ENCODE results near the gene C6orf52.
"Not testable (repeated sequence)": the region's sequence is repeated elsewhere in the genome, so short reads cannot be mapped to it uniquely, and the experiment has no call there.

Gene C6orf52

DNA sequence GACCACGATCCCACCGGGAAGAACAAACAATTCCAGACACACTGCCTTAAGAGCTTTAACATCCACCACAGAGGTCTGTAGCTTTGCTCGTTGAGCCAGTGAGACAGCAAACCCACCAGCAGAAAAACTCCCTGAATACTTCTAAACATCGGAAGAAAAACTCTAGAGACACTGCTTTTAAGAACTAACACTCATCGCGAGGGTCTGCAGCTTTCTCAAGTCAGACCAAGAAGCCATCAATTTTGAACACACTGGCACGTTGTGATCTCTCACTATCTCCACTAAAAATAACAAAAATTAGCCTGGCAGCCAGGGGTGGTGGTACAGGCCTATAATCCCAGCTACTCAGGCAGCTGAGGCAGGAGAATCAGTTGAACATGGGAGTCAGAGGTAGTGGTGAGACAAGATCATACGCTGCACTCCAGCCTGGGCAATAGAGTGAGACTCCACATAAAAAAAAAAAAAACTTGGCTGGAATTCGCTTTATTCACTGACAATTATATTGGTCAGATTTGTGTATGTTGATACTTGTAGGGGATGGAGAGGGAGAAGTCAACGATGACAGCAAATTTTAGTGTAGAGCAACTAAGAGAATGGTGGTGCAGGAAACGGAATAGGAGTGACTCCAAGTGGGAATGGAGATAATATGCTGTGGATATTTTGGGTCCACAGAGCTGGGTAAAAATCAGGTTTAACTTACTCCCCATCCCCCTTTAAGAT lies 27.6 kb upstream of the C6orf52 start:
- TF ChIP-seq, protein P1, sequence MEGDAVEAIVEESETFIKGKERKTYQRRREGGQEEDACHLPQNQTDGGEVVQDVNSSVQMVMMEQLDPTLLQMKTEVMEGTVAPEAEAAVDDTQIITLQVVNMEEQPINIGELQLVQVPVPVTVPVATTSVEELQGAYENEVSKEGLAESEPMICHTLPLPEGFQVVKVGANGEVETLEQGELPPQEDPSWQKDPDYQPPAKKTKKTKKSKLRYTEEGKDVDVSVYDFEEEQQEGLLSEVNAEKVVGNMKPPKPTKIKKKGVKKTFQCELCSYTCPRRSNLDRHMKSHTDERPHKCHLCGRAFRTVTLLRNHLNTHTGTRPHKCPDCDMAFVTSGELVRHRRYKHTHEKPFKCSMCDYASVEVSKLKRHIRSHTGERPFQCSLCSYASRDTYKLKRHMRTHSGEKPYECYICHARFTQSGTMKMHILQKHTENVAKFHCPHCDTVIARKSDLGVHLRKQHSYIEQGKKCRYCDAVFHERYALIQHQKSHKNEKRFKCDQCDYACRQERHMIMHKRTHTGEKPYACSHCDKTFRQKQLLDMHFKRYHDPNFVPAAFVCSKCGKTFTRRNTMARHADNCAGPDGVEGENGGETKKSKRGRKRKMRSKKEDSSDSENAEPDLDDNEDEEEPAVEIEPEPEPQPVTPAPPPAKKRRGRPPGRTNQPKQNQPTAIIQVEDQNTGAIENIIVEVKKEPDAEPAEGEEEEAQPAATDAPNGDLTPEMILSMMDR (IDR thresholded peaks at IDR 0.05; ENCODE audit: insufficient read depth, low read depth, low read length, missing control alignments), result no peak
- H3K4me3 ChIP-seq (ENCODE audit: low read depth, low read length), result peak overlapping the region; percentile 65
- no peak for DNase-seq (ENCODE audit: low read depth)

DNA sequence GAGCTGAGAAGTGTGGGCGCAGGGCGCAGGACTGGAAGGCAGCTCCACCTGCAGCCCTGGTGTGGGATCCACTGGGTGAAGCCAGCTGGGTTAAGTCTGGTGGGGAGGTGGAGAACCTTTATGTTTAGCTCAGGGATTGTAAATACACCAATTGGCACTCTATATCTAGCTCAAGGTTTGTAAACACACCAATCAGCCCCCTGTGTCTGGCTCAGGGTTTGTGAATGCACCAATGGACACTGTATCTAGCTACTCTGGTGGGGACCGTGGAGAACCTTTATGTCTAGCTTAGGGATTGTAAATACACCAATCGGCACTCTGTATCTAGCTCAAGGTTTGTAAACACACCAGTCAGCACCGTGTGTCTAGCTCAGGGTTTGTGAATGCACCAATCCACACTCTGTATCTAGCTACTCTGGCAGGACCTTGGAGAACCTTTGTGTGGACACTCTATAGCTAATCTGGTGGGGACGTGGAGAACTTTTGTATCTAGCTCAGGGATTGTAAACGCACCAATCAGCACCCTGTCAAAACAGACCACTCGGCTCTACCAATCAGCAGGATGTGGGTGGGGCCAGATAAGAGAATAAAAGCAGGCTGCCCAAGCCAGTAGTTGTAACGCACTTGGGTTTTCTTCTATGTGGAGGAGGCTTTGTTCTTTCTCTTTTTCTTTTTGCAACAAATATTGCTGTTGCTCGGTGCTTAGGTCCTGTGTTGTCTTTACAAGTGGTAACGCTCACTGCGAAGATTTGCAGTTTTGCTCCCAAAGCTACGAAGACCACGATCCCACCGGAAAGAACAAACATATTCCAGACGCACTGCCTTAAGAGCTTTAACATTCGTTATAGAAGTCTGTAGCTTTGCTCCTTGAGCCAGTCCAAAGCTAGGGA lies 26.8 kb upstream of the C6orf52 start:
- H3K4me3 ChIP-seq (ENCODE audit: low read depth, low read length); DNase-seq (ENCODE audit: low read depth): not testable (repeated sequence)

DNA sequence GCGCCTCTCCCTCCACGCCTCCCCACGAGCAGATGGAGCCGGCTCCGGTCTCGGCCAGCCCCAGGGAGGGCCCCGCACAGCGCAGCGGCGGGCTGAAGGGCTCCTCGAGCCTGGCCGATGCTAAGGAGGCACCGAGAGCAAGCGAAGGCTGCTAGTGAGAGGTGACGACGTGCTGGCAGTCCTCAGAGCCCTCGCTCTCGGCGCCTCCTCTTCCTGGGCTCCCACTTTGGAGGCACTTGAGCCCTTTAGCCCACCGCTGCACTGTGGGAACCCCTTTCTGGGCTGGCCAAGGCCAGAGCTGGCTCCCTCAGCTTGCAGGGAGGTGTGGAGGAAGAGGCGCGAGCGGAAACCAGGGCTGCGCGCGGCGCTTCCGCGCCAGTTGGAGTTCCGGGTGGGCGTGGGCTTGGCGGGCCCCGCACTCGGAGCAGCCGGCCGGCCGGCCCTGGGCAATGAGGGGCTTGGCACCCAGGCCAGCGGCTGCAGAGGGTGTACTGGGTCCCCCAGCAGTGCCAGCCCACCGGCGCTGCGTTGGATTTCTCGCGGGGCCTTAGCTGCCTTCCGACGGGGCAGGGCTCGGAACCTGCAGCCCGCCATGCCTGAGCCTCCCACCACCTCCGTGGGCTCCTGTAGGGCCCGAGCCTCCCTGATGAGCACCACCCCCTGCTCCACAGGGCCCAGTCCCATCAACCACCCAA lies 26.0 kb upstream of the C6orf52 start:
- TF ChIP-seq, protein P1 (IDR thresholded peaks at IDR 0.05; ENCODE audit: insufficient read depth, low read depth, low read length, missing control alignments), result no peak
- DNase-seq (ENCODE audit: low read depth), result no peak
- H3K4me3 ChIP-seq (ENCODE audit: low read depth, low read length), result no peak overlapping the region

DNA sequence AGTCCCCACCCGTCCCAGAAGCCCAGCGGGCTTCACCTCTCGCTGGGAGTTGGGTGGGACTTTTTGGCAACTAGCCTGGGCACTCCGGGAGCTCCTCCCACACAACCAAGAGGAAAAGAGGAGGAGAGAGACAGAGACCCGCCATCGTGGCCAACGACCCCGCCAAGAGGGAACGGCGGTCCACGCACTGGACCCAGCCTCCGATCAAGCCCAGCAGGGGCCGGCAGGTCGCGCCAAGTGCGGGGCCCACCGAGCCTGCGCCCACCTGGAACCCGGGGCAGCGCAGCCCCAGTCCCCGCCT lies 25.5 kb upstream of the C6orf52 start:
- no peak for DNase-seq (ENCODE audit: low read depth)
- no peak overlapping the region for H3K4me3 ChIP-seq (ENCODE audit: low read depth, low read length)
- TF ChIP-seq, protein P1 (IDR thresholded peaks at IDR 0.05; ENCODE audit: insufficient read depth, low read depth, low read length, missing control alignments), result no peak

DNA sequence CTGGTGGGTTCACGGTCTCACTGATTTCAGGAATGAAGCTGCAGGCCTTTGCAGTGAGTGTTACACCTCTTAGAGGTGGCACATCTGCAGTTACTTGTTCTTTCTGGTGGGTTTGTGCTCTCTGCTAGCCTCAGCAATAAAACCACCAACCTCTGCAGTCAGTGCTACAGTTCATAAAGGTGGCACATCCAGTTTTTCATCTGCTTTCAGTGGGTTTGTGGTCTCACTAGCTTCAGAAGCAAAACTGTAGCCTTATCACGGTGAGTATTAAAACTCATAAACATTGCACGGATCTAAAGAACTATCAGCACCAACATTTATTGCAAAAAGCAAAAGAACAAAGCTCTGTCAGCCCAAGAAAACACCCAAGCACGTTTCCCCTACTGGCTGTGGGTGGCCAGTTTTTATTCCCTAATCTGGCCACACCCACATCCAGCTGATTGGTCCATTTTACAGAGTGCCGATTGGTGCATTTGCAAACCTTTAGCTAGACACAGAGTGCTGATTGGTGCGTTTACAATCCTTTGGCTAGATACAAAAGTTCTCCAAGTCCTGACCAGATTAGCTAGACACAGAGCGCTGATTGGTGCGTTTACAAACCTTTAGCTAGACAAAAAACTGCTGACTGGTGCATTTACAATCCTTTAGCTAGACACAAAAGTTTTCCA lies 25.0 kb upstream of the C6orf52 start:
- H3K4me3 ChIP-seq (ENCODE audit: low read depth, low read length), result no peak overlapping the region
- TF ChIP-seq, protein P1 (IDR thresholded peaks at IDR 0.05; ENCODE audit: insufficient read depth, low read depth, low read length, missing control alignments), result no peak
- no peak for DNase-seq (ENCODE audit: low read depth)

DNA sequence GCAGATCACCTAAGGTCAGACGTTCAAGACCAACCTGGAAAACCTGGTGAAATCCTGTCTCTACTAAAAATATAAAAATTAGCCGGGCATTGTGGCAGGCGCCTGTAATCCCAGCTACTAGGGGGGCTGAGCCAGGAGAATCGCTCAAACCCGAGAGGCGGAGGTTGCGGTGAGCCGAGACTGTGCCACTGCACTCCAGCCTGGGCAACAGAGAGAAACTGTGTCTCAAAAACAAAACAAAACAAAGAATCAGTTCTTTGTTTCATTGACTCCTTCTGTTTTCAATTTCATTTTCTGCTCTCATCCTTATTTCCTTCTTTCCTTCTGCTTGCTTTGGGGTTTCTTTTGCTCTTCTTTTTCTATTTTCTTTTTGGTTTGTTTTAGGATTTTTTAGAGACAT lies 19.5 kb upstream of the C6orf52 start:
- TF ChIP-seq, protein P1 (IDR thresholded peaks at IDR 0.05; ENCODE audit: insufficient read depth, low read depth, low read length, missing control alignments), result no peak
- H3K4me3 ChIP-seq (ENCODE audit: low read depth, low read length), result no peak overlapping the region
- DNase-seq (ENCODE audit: low read depth), result no peak

DNA sequence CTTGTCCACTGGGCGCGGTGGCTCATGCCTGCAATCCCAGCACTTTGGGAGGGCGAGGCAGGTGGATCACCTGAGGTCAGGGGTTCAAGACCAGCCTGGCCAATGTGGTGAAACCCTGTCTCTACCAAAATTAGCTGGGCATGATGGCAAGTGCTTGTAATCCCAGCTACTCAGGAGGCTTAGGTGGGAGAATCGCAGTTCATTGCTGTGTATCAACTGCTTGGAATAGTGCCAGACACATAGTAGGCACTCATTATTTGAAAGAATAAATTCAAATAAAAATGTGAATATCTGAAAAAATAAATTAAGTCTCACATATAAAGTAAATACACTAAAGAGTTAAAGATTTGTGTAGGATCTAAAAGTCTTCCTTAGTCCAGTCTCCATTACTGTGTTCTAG lies 2.2 kb upstream of the C6orf52 start:
- no peak for DNase-seq (ENCODE audit: low read depth)
- TF ChIP-seq, protein P1 (IDR thresholded peaks at IDR 0.05; ENCODE audit: insufficient read depth, low read depth, low read length, missing control alignments), result no peak
- no peak overlapping the region; the same call in 1 of the 2 replicates for H3K4me3 ChIP-seq (ENCODE audit: low read depth, low read length)
